Uterus (tissue), 2 donors: ENCODE data around the gene ALDH1L1.

ENCODE experiments used
- POLR2A ChIP-seq, 2 donors: fragments of 450-650 bp; IDR thresholded peaks; one replicate each; pipeline ENCODE4 v1.6.1; 2016; ENCODE audit warnings: antibody characterized with exemption in 2 of 2, mild to moderate bottlenecking in 1 of 2, moderate library complexity in 1 of 2
- TF ChIP-seq, protein P1 (sequence below), 4 experiments: fragments of 200-600 bp in 2 of 4; fragments of 450-650 bp in 2 of 4; sonication (generic) in 2 of 4; IDR thresholded peaks; one replicate each; pipeline ENCODE4 v1.5.1; 2016 to 2019; ENCODE audit warnings: antibody characterized with exemption in 4 of 4, mild to moderate bottlenecking in 2 of 4, moderate library complexity in 1 of 4

DNA sequence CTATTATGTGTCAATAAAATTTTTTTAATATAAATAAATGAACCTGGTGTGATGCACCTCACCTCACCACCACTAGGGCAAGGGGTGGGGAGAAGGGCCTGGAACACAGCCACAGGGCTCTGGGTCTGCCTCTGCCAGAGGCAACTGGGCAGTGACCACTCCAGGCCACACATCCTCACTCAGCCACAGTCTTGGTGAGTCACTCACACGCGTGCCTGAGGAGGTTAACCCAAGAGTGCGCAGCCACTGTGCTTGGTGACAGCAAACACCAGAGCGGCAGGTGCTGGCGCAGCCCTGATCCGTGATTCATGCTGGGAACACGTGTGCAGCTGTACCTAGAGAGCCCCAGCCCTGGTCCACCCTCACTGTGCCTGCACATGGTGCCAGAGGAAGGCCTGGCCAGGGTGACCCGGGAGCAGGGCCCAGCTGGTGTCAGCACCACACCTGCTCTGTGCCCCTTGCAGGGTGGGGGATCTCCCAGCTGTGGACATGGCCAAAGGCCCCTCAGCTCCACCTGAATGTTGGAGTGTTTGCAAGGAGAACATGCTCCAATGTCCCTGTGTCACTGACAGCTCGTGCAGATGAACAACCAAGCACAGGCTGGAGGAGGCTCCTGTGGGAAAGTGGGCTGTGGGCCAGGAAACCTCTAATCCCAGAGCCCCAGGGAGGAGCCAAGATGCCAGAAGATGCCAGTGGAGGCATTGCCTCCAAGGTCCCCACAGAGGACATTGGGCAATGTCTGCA is 98.6 kb downstream of the ALDH1L1 start:
- TF ChIP-seq, protein P1, sequence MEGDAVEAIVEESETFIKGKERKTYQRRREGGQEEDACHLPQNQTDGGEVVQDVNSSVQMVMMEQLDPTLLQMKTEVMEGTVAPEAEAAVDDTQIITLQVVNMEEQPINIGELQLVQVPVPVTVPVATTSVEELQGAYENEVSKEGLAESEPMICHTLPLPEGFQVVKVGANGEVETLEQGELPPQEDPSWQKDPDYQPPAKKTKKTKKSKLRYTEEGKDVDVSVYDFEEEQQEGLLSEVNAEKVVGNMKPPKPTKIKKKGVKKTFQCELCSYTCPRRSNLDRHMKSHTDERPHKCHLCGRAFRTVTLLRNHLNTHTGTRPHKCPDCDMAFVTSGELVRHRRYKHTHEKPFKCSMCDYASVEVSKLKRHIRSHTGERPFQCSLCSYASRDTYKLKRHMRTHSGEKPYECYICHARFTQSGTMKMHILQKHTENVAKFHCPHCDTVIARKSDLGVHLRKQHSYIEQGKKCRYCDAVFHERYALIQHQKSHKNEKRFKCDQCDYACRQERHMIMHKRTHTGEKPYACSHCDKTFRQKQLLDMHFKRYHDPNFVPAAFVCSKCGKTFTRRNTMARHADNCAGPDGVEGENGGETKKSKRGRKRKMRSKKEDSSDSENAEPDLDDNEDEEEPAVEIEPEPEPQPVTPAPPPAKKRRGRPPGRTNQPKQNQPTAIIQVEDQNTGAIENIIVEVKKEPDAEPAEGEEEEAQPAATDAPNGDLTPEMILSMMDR (IDR thresholded peaks at IDR 0.05) = no peak
- TF ChIP-seq POLR2A (IDR thresholded peaks at IDR 0.05) = no peak
